NCI-H2029 treated with DMSO at 0.1 percent for 48 hours (cell line): ENCODE data around the gene SPDYE17.
"Not testable (repeated sequence)": the region's sequence is repeated elsewhere in the genome, so short reads cannot be mapped to it uniquely, and the experiment has no call there.

ENCODE experiments used
- DNase-seq: peaks from one replicate; lab custom pipeline; 2025; lab: John Stamatoyannopoulos, UW

Gene SPDYE17

GRCh38 chr7:76972391-76972790, 59.8 kb downstream of the SPDYE17 start:
- DNase-seq, result not testable (repeated sequence)
